ENCODE measurements around the gene RUBCN. TPM values are rescaled to one million over a fixed set of nuclear protein-coding genes. Genes with fewer than 3 reads are reported as not detected.
"Not testable (repeated sequence)": the region's sequence is repeated elsewhere in the genome, so short reads cannot be mapped to it uniquely, and the experiment has no call there.

Gene RUBCN
- total RNA-seq, 1 experiment from 2014 or later: 17.4 TPM

DNA sequence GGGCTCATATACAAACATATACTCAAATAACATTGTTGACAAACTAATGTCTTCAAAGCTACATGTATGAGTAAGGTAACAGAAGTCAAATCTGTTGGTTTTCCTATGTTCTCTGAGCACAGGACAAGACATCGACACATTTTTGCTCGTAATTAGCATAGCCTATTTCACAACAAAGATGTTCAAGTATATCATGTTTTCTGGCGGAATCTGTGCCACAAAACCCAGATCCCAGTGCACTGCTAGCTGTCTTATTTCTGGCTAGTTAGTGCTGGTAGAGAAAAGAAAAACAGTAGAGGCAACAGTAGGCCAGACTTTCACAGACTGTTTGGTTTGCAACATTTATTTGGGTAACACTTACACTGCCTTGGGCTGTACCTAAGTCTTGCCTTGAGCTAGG is 51.2 kb downstream of the RUBCN start:
- no peak for DNase-seq (ENCODE audit: low read depth)

GRCh38 chr3:197683191-197683590 is 53.5 kb downstream of the RUBCN start:
- DNase-seq (ENCODE audit: low read depth): no peak

- no peak for DNase-seq (ENCODE audit: low read depth)
Measured at GRCh38 chr3:197682713-197683112, 54.0 kb downstream of the RUBCN start.

DNA sequence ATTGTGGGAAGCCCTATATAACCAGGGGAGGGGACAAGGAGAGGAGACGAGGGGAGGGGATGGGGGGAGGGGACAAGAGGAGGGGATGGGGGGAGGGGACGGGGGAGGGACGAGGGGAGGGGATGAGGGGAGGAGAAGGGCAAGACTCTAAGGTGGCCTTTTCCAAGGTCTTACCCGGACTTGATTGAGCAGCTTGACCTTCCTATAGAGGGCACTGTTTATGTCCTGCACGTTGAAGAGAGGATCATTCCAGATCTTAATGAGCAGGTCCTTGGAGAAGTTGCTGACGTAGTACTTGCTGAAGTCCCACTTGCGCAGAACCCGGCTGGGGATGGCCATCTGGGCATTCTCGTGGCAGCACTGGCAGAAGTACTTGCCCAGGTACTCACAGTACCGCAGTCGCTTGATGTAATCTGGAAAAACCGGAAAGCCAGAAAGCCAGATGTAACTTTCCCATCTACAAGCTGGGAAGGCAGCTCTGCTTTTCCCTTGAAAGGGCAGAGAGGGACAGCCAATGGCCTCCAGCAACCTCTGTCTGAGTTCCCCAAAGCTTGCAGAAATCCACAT is 55.7 kb downstream of the RUBCN start:
- DNase-seq (ENCODE audit: low read depth): no peak

DNA sequence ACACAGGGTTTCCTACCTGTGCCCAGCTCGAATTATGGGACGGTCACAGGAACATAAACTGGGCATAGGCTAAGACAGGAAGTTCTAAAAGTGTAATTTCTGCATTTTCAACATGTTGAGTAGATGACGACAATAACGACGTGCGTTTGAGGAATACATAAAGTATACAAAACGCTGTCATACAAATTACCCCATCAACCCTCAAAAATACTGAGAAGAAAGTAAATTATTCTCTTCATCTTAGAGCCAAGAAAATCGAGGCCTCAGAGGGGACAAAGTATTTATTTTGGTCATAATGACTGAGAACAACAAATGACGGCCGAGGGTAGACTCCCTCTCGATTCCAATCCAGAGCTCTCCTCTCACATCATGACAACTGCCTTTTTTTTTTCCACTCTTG is 60.8 kb downstream of the RUBCN start:
- DNase-seq (ENCODE audit: low read depth): no peak

DNA sequence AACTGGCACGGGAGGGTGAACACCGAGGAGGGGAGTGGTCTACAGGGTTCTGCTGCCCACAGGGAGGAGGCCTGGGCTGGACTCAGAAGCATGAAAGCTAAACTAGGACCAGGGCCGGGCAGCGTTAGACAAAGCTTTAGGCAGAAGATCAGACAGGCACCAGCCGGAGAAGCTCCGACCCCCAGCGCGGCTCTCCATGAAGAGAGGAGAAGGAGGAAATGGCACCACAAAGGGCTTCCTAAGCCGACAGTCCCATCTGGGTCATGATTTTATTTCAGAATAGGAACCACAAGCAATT is 61.2 kb downstream of the RUBCN start:
- DNase-seq (ENCODE audit: low read depth): no peak

- no peak for DNase-seq (ENCODE audit: low read depth)
Measured at GRCh38 chr3:197674741-197675562, 61.8 kb downstream of the RUBCN start.

GRCh38 chr3:197673170-197673569 is 63.5 kb downstream of the RUBCN start:
- DNase-seq (ENCODE audit: low read depth): no peak

DNA sequence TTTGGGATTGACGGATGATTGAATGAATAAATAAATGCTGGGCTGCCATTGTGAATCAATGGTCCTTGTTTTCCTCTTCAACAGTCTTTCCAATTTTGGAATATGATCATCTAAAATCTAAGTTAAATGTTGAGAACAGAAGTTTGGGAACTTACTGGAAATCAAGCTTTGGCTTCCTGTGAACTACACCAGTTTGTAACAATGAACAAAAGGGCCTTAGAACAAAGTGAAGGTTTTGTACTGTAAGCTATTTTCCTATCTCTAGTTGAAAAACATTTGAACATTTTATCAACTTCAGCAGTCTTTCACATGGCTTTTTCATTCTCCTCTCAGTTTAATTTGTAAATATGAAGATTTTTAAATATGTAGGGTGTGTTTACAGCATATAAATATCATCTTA is 66.3 kb downstream of the RUBCN start:
- no peak for DNase-seq (ENCODE audit: low read depth)

- no peak for DNase-seq (ENCODE audit: low read depth)
Measured at GRCh38 chr3:197667968-197668367, 68.7 kb downstream of the RUBCN start.

- DNase-seq (ENCODE audit: low read depth): not testable (repeated sequence)
Measured at GRCh38 chr3:197667293-197667692, 69.4 kb downstream of the RUBCN start.

- not testable (repeated sequence) for DNase-seq (ENCODE audit: low read depth)
Measured at GRCh38 chr3:197666221-197666842, 70.4 kb downstream of the RUBCN start.

DNA sequence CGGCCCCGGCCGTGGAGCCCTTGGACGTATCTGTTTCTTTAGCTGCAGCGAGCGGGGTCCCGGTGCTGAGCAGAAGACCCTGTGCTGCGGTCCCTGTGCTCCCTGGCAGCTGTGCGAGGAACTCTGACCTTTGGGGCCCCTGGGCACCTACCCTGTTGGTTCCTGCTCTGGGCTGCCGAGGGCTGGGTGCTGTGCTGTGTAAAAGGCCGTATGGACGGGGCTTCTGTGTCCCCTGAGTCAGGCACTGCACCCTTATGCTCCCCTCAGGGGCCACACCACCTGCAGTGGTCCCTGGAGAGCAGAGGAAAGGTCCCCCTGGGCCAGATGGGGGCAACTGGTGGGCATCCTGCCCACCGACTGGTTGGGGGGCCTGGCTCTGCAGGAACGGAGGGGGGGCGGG is 71.2 kb downstream of the RUBCN start:
- not testable (repeated sequence) for DNase-seq (ENCODE audit: low read depth)

DNA sequence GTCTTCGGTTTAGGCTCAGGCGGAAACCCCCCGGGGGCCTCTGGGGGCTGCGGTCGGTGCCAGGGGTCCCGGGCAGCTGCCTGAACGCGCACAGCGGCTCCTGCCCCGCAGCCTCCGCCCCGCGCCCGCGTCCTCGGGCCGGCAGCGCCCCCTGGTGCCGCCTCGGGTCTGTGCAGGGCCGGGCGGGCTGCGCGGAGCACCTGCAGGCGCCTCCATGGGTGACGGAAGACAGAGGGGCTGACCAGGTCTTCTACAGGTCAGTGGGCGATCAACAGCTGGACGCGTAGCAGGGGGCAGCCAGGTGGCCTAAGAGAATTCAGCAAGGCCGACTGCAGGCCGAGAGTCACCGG is 71.6 kb downstream of the RUBCN start:
- DNase-seq (ENCODE audit: low read depth): not testable (repeated sequence)

DNA sequence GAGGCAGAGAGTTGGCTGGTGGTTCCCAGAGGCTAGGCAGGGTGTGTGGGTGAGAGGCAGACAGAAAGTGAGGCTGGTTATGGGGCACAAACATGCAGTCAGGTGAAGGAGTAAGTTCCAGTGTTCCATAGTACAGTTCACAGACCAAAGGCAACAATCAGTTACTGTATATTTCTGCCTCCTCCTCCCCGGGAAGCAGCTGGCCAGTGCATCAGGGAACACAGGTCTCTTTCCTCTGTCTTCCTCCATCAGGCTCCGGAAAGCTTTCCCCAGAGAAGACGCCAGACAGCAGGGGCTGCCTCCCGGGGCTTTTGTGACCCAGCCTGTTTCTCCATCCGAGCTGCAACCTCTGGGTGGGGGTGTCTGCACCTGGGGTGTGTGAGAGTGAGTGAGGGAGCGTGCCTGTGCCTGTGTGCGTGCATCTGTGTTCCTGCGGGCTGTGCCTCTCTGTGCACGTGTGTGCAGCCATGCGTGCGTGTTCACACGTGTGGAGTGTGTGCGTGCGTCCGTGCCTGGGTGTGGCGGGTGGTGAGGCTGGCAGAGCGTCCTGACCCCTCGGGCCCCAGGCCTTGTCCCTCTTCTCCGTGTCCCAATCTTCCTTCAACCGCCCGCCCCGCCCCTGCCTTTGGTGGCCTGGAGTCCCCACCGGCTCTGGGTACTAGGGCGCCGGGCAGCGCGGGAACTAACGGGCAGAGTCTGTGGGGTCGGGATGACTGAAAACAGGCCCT is 72.1 kb downstream of the RUBCN start:
- not testable (repeated sequence) for DNase-seq (ENCODE audit: low read depth)

DNA sequence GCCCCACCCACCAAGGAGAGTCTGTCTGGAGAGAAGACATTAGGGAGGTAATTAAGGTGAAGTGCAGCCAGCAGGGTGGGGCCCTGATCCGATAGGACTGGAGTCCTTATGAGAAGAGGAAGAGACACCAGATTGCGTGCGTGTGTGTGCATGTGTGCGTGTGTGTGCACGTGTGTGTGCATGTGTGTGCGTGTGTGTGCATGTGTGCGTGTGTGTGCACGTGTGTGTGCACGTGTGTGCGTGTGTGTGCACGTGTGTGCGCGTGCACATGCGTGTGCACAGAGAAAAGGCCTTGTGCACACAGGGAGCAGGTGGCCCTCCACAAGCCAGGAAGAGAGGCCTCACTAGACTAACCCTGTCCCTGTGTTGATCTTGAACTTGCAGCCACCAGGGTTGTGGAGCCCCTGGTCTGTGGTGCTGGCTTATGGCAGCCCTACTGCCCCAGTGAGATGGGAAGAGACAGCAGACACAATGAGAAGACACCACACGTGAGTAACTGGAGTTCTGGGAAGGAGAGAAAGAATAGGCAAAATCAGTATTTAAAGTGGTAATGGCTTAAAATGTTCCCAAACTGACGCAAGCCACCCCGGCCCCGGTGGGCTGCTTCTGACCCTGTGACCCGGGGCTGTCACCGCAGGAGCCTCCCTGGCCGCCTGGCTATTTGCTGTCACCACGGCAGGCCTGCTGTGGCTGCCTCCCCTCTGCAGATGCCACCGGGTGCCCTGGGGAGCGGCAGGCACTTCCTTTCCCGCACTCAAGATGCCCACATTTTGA is 73.2 kb downstream of the RUBCN start:
- DNase-seq (ENCODE audit: low read depth): not testable (repeated sequence)

DNA sequence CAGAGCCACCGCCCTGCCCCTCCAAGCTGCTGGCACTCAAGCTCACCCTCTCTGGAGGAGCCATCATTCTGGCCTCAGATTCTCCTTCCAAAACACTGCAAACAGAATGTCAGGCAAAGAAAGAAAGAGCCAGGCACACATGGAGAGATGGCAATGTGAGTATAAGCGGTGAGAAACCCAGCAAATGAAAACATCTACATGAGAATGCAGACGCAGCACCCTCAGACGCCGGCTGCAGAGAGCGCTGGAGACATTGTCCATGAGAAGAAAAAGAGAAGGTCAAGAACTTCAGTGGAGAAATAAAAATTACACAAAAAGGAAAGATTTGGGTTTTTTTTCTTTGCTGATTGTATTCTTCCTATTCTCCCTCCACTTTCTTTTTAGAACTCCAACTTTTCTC is 74.4 kb downstream of the RUBCN start:
- DNase-seq (ENCODE audit: low read depth): not testable (repeated sequence)

DNA sequence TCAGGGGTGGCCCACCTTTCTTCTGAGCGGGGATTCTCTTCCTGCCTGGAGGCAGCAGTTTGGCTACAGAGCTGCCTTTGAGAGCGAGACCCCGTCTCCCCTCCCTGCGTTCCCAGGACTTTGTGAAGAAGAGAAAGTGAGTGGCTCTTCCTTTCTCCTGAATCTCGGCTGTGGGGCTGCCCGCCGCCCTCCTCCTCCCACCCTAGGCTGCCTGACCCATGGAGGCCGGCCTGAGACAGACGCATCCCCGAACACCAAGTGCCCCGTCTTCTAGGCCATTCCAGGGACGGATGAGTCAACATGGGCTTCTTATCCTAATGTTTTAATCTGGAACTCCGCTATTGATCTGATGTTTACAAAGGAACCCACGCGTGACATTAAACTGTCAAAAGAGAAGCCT is 74.8 kb downstream of the RUBCN start:
- DNase-seq (ENCODE audit: low read depth): not testable (repeated sequence)

DNA sequence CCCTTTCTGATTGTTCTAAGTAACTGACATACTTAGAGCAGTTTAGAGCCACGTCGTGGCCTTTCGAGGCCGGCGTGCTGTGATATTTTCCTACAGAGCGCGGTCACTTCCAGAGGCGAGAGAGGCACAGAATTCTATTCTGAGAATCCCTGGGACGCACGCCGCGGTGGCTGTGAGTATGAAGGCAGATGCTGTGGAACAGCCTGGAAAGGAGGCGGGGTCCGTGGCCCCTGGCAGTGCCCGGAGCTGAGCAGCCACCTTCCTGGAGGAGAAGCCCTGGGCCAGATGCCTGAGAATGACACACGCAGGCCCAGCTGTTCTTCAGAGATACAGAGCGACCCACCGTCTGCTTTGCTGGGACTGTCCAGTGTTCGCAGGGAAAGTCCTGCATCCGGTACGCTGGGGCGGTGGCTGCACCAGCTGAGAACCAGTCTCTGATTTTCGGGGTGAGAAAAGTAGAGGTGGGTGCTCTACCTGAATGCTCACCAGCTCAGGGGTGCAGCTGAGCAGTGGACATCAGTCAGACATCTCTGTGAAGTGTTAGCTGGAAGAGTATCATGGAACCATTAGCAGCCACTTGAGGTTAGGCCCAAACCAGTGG is 75.4 kb downstream of the RUBCN start:
- DNase-seq (ENCODE audit: low read depth): not testable (repeated sequence)

- not testable (repeated sequence) for DNase-seq (ENCODE audit: low read depth)
Measured at GRCh38 chr3:197659701-197660100, 77.0 kb downstream of the RUBCN start.

- DNase-seq (ENCODE audit: low read depth): not testable (repeated sequence)
Measured at GRCh38 chr3:197659144-197659543, 77.6 kb downstream of the RUBCN start.

Measured in Daoy (cell line).